Esophagus (tissue), 2 donors: ENCODE results near the gene SHC2. TPM values are rescaled to one million over a fixed set of nuclear protein-coding genes. Genes with fewer than 3 reads are reported as not detected.

ENCODE experiments used
- H3K27ac ChIP-seq, 2 donors: one replicate each; pipeline ENCODE4 v1.5.1; 2013; ENCODE audit warnings: low read depth in 2 of 2, mild to moderate bottlenecking in 2 of 2, inconsistent platforms in 1 of 2, low read length in 1 of 2, moderate library complexity in 1 of 2
- H3K27me3 ChIP-seq, 2 donors: one replicate each; pipeline ENCODE4 v1.6.1; 2013; ENCODE audit warnings: low read length in 2 of 2, control low read depth in 1 of 2, mild to moderate bottlenecking in 1 of 2; ENCODE audit not compliant: insufficient read depth in 2 of 2, control insufficient read depth in 1 of 2
- H3K36me3 ChIP-seq, 2 donors: one replicate each; pipeline ENCODE4 v1.6.1; 2013; ENCODE audit warnings: low read length in 1 of 2; ENCODE audit not compliant: control insufficient read depth in 2 of 2, insufficient read depth in 2 of 2
- H3K4me1 ChIP-seq, 2 donors: one replicate each; pipeline ENCODE4 v1.6.1; 2013; ENCODE audit warnings: low read length in 1 of 2; ENCODE audit not compliant: control insufficient read depth in 2 of 2, insufficient read depth in 2 of 2
- H3K4me3 ChIP-seq, 2 donors: one replicate each; pipeline ENCODE4 v1.5.1; 2013; ENCODE audit warnings: low read length in 2 of 2, mild to moderate bottlenecking in 2 of 2, low read depth in 1 of 2, moderate library complexity in 1 of 2
- H3K9me3 ChIP-seq, 2 donors: one replicate each; pipeline ENCODE4 v1.6.1; 2013; ENCODE audit warnings: mild to moderate bottlenecking in 2 of 2, low read depth in 1 of 2, low read length in 1 of 2, moderate library complexity in 1 of 2; ENCODE audit not compliant: control insufficient read depth in 2 of 2, insufficient read depth in 1 of 2
- WGBS, 2 donors: extraction: QIAGEN DNeasy Blood & Tissue Kit; methylation state at CpG; one replicate each; pipeline ENCODE4 v1.1.7; 2013; 5-methylcytosine and 5-hydroxymethylcytosine counted together
- polyA plus RNA-seq, 2 donors: library from polyadenylated mRNA; stranded (reverse); fragments of 200-250 nt; gene quantifications; one replicate each; pipeline ENCODE4 v1.2.3, GENCODE V29; 2013
- donor health status: healthy with polysubstance abuse.
- donor health status: Bipolar disorder and iron deficiency.

The SHC2 gene
- polyA plus RNA-seq, 2 donors, result 3.0 to 5.3 TPM

- Histone ChIP-seq H3K27ac (no peak overlapping the region), H3K27me3 (no peaks in the 10 kb centered on the region), H3K4me1 (no peaks in the 10 kb centered on the region), H3K4me3 (no peak overlapping the region), H3K9me3 (no peaks in the 10 kb centered on the region), H3K36me3 (no peaks in the 10 kb centered on the region)
- 92 to 95% methylated on average over 16 of the region's 16 CpGs for WGBS, 2 donors
Observed at GRCh38 chr19:379796-380195, 81.0 kb downstream of the SHC2 start.

GRCh38 chr19:378706-379105 lies 82.1 kb downstream of the SHC2 start:
- no peak overlapping the region for H3K4me3 ChIP-seq
- no peaks in the 10 kb centered on the region for H3K27me3 ChIP-seq
- no peaks in the 10 kb centered on the region for H3K9me3 ChIP-seq
- peaks cover 5 to 10% of the 10 kb centered on the region in 2 donors for H3K4me1 ChIP-seq
- H3K36me3 ChIP-seq, result no peaks in the 10 kb centered on the region
- WGBS, 2 donors, result 81 to 91% methylated on average over 14 of the region's 14 CpGs
- no peak overlapping the region for H3K27ac ChIP-seq

- no peaks in the 10 kb centered on the region for H3K9me3 ChIP-seq
- no peaks in the 10 kb centered on the region for H3K36me3 ChIP-seq
- H3K27me3 ChIP-seq, result no peaks in the 10 kb centered on the region
- H3K4me1 ChIP-seq, result peaks cover 5 to 15% of the 10 kb centered on the region in 2 donors
- no peak overlapping the region for H3K27ac ChIP-seq
- no peak overlapping the region for H3K4me3 ChIP-seq
- WGBS, 2 donors, result 67 to 75% methylated on average over 38 of the region's 38 CpGs
Observed at GRCh38 chr19:377801-378581, 82.8 kb downstream of the SHC2 start.

GRCh38 chr19:376111-376470 lies 84.7 kb downstream of the SHC2 start:
- Histone ChIP-seq H3K27ac (no peak overlapping the region), H3K27me3 (no peaks in the 10 kb centered on the region), H3K4me3 (no peak overlapping the region), H3K36me3 (no peaks in the 10 kb centered on the region), H3K9me3 (no peaks in the 10 kb centered on the region), H3K4me1 (peaks cover 5 to 15% of the 10 kb centered on the region in 2 donors)
- 92% methylated on average over 8 of the region's 8 CpGs for WGBS, 2 donors

GRCh38 chr19:375395-376110 lies 85.3 kb downstream of the SHC2 start:
- no peaks in the 10 kb centered on the region for H3K9me3 ChIP-seq
- peaks cover 5 to 15% of the 10 kb centered on the region in 2 donors for H3K4me1 ChIP-seq
- no peaks in the 10 kb centered on the region for H3K36me3 ChIP-seq
- WGBS, 2 donors, result 72 to 78% methylated on average over 42 to 43 of the region's 43 CpGs
- no peaks in the 10 kb centered on the region for H3K27me3 ChIP-seq
- H3K4me3 ChIP-seq, result no peak overlapping the region
- no peak overlapping the region for H3K27ac ChIP-seq

GRCh38 chr19:374886-375235 lies 86.0 kb downstream of the SHC2 start:
- no peak overlapping the region for H3K4me3 ChIP-seq
- no peaks in the 10 kb centered on the region for H3K27me3 ChIP-seq
- no peak overlapping the region for H3K27ac ChIP-seq
- peaks cover 5 to 15% of the 10 kb centered on the region in 2 donors for H3K4me1 ChIP-seq
- no peaks in the 10 kb centered on the region for H3K36me3 ChIP-seq
- H3K9me3 ChIP-seq, result no peaks in the 10 kb centered on the region
- WGBS, 2 donors, result 52 to 65% methylated on average over 17 of the region's 17 CpGs

- Histone ChIP-seq H3K4me1 (peaks cover 5 to 15% of the 10 kb centered on the region in 2 donors), H3K4me3 (peak overlapping the region; percentile 1 to 5), H3K9me3 (no peaks in the 10 kb centered on the region), H3K36me3 (no peaks in the 10 kb centered on the region), H3K27ac (no peak overlapping the region), H3K27me3 (no peaks in the 10 kb centered on the region)
- 47 to 52% methylated on average over 22 to 23 of the region's 23 CpGs for WGBS, 2 donors
Observed at GRCh38 chr19:374183-374885, 86.5 kb downstream of the SHC2 start.

GRCh38 chr19:373391-374182 lies 87.2 kb downstream of the SHC2 start:
- H3K27me3 ChIP-seq, result no peaks in the 10 kb centered on the region
- no peaks in the 10 kb centered on the region for H3K36me3 ChIP-seq
- no peak overlapping the region for H3K27ac ChIP-seq
- H3K9me3 ChIP-seq, result no peaks in the 10 kb centered on the region
- WGBS, 2 donors, result 65 to 77% methylated on average over 22 to 24 of the region's 24 CpGs
- H3K4me1 ChIP-seq, result peaks cover 5 to 15% of the 10 kb centered on the region in 2 donors
- H3K4me3 ChIP-seq, result peak overlapping the region; percentile 1 to 5

GRCh38 chr19:372306-372890 lies 88.4 kb downstream of the SHC2 start:
- Histone ChIP-seq H3K27me3 (no peaks in the 10 kb centered on the region), H3K27ac (no peak overlapping the region), H3K36me3 (no peaks in the 10 kb centered on the region), H3K4me3 (no peak overlapping the region), H3K9me3 (no peaks in the 10 kb centered on the region), H3K4me1 (peaks cover 5 to 15% of the 10 kb centered on the region in 2 donors)
- 41 to 48% methylated on average over 14 of the region's 14 CpGs for WGBS, 2 donors
